Mesothelial cell of epicardium (in vitro differentiated cells): ENCODE results near the gene METTL4. TPM values are rescaled to one million over a fixed set of nuclear protein-coding genes. Genes with fewer than 3 reads are reported as not detected.

Experiments
- DNase-seq, 2 experiments: peaks; one replicate each; pipeline ENCODE4 v3.0.0; 2021; ENCODE audit warnings: low spot score in 2 of 2; ENCODE audit not compliant: unreplicated experiment in 2 of 2
- H3K27ac Mint-ChIP-seq: 2 replicates; pipeline ENCODE4 v1.8.0; 2021; ENCODE audit warnings: mixed read lengths
- H3K27me3 Mint-ChIP-seq: 2 replicates; pipeline ENCODE4 v1.8.0; 2021; ENCODE audit warnings: low read depth, mixed read lengths
- H3K36me3 Mint-ChIP-seq: 2 replicates; pipeline ENCODE4 v1.8.0; 2021; ENCODE audit warnings: mixed read lengths
- H3K4me1 Mint-ChIP-seq: 2 replicates; pipeline ENCODE4 v1.8.0; 2021; ENCODE audit warnings: mixed read lengths
- H3K4me3 Mint-ChIP-seq: 2 replicates; pipeline ENCODE4 v1.8.0; 2021; ENCODE audit warnings: mild to moderate bottlenecking, moderate library complexity, mixed read lengths
- H3K9me3 Mint-ChIP-seq: 2 replicates; pipeline ENCODE4 v1.8.0; 2021; ENCODE audit warnings: mixed read lengths
- CTCF ChIP-seq: fragments of 200-600 bp; sonication (generic); IDR thresholded peaks from one replicate; pipeline ENCODE4 v1.5.0; 2021; ENCODE audit warnings: antibody characterized with exemption; ENCODE audit not compliant: unreplicated experiment
- total RNA-seq: library from RNA; stranded (reverse); gene quantifications from 3 replicates; pipeline ENCODE4 v1.2.1, GENCODE V29; 2021

Gene METTL4
- total RNA-seq, 1 donor from 2014 or later: 10.7 TPM

- Mint-ChIP-seq H3K36me3 (peaks cover 22% of the 10 kb centered on the region), H3K4me3 (no peak overlapping the region), H3K9me3 (peaks cover 16% of the 10 kb centered on the region), H3K4me1 (peaks cover 35% of the 10 kb centered on the region), H3K27me3 (no peaks in the 10 kb centered on the region), H3K27ac (peak overlapping the region; percentile 69)
- TF ChIP-seq CTCF: no peak
- DNase-seq: no peak
These were observed 32.5 kb downstream of the METTL4 start for GRCh38 chr18:2538844-2539243.

GRCh38 chr18:2538236-2538635 is 33.1 kb downstream of the METTL4 start:
- peaks cover 23% of the 10 kb centered on the region for H3K36me3 Mint-ChIP-seq
- no peak for TF ChIP-seq CTCF

GRCh38 chr18:2537296-2537695 is 34.0 kb downstream of the METTL4 start:
- peaks cover 31% of the 10 kb centered on the region for H3K36me3 Mint-ChIP-seq
- TF ChIP-seq CTCF: no peak
- no peaks in the 10 kb centered on the region for H3K27me3 Mint-ChIP-seq

More at GRCh38 chr18:2538236-2538635, 33.1 kb downstream of the METTL4 start:
- no peak overlapping the region for H3K4me3 Mint-ChIP-seq
- peaks cover 16% of the 10 kb centered on the region for H3K9me3 Mint-ChIP-seq
- H3K27ac Mint-ChIP-seq: peak overlapping the region; percentile 26
- DNase-seq: no peak
- no peaks in the 10 kb centered on the region for H3K27me3 Mint-ChIP-seq
- H3K4me1 Mint-ChIP-seq: peaks cover 35% of the 10 kb centered on the region

GRCh38 chr18:2536493-2536892 is 34.8 kb downstream of the METTL4 start:
- Mint-ChIP-seq H3K4me1 (peaks cover 35% of the 10 kb centered on the region), H3K27me3 (no peaks in the 10 kb centered on the region), H3K4me3 (no peak overlapping the region), H3K27ac (peak overlapping the region; percentile 88), H3K9me3 (peaks cover 23% of the 10 kb centered on the region), H3K36me3 (peaks cover 35% of the 10 kb centered on the region)
- DNase-seq: no peak
- TF ChIP-seq CTCF: no peak

More at GRCh38 chr18:2537296-2537695, 34.0 kb downstream of the METTL4 start:
- no peak for DNase-seq
- Mint-ChIP-seq H3K4me1 (peaks cover 35% of the 10 kb centered on the region), H3K4me3 (no peak overlapping the region), H3K9me3 (peaks cover 23% of the 10 kb centered on the region), H3K27ac (peak overlapping the region; percentile 16)

- H3K4me1 Mint-ChIP-seq: peaks cover 35% of the 10 kb centered on the region
- H3K27ac Mint-ChIP-seq: peak overlapping the region; percentile 88
- no peak for DNase-seq
- H3K9me3 Mint-ChIP-seq: peaks cover 23% of the 10 kb centered on the region
- no peak overlapping the region for H3K4me3 Mint-ChIP-seq
- TF ChIP-seq CTCF: no peak
- no peaks in the 10 kb centered on the region for H3K27me3 Mint-ChIP-seq
- peaks cover 35% of the 10 kb centered on the region for H3K36me3 Mint-ChIP-seq
These were observed 35.2 kb downstream of the METTL4 start for GRCh38 chr18:2536063-2536462.

DNA sequence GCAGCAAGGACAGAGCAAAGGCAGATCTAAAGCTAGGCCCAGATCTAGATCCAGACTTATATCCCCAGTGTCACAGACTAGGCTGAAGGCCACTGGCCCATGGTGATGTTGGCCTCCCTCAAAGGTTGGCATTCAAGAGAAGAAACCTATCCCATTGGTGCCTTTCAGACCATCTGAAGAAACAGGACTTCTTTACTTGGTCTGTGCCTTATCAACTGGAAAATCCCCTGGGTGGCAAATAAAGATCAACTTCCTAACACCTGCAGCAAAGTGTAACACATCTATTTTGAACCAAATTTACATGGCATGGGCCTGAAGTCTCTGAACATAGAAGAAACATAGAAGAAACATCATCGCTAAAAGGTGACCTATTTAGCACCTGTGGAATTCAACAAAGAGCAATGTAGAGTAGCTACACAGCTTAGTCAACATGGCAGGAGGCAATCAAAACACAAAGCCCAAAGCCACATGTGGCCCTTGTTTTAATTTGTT is 35.8 kb downstream of the METTL4 start:
- H3K27me3 Mint-ChIP-seq: no peaks in the 10 kb centered on the region
- no peak for TF ChIP-seq CTCF
- peaks cover 27% of the 10 kb centered on the region for H3K9me3 Mint-ChIP-seq

More for the DNA sequence above, 35.8 kb downstream of the METTL4 start:
- peaks cover 32% of the 10 kb centered on the region for H3K4me1 Mint-ChIP-seq
- H3K27ac Mint-ChIP-seq: no peak overlapping the region
- H3K4me3 Mint-ChIP-seq: no peak overlapping the region
- peaks cover 39% of the 10 kb centered on the region for H3K36me3 Mint-ChIP-seq
- DNase-seq: no peak
